ENCODE results near the gene ITGAD.

ITGAD gene

DNA sequence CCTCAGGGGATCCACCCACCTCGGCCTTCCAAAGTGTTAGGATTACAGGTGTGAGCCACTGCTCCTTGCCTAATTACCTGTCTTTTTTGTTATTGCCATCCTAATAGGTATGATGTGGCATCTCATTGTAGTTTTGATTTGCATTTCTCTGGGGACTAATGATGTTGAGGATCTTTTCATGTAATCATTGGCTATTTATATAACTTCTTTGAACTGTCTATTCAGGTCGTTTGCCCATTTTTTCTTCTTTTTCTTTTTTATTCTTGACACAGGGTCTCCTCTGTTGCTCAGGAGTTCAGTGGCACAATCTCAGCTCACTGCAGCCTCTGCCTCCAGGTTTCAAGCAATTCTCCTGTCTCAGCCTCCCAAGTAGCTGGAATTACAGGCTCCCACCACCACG lies 77.5 kb downstream of the ITGAD start:
- no peak overlapping the region for H4K91ac ChIP-seq (ENCODE audit: low read depth, low read length, poor library complexity)
- no peak overlapping the region for H3K27ac ChIP-seq (replicated peaks; ENCODE audit: low read length)
- DNase-seq (ENCODE audit: low spot score), result no peak

DNA sequence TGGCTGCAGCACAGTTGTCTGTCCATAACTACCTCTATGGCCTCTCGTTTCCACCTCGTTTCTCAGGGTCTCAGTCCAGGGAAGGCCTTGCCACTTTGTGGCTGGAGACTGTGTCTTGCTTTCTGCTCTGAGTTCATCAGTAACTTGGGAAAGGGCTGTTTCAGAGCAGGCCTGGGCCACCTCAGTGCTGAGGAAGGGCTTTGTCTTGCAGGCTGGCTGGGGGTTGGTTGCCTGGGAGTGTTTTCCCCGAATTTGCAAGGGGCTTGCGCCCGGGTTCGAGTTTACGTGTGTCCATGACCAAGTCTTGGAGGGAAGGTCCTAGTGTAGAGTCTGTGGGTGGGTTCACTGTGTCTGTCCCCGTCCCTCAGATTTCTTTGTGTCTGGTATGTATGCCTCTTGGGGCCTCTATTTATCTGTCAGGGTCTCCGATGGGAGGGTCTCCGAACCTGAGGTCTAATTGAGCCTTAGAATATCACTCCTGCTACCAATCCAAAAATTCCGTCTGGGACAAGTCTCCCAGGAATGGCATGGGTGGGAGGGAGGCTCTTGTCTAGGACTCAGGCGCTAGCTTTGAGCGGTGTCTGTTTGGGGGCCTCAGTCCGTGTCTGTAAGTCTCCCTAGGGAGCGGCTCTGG lies 78.2 kb downstream of the ITGAD start:
- H3K4ac ChIP-seq (ENCODE audit: low read length), result no peak overlapping the region
- H2BK120ac ChIP-seq (ENCODE audit: low read depth, low read length), result no peak overlapping the region
- no peak overlapping the region for H2BK12ac ChIP-seq (ENCODE audit: low read length)
- no peak overlapping the region for H3K18ac ChIP-seq (ENCODE audit: low read length)
- no peak overlapping the region for H3K23ac ChIP-seq (ENCODE audit: low read depth, low read length, poor library complexity)
- H3K4me2 ChIP-seq (ENCODE audit: insufficient read depth, low read length, poor library complexity, severe bottlenecking), result peak overlapping the region; percentile 57
- WGBS, 2 donors (ENCODE audit: extremely low coverage in 2 of 2, insufficient read length in 2 of 2, insufficient replicate concordance in 1 of 2), result no CpG with 5 or more reads among the region's 15 CpGs
- H3K9me3 ChIP-seq (replicated peaks in 1 of 2; ENCODE audit: control insufficient read depth in 2 of 2, insufficient read depth in 1 of 2, low read depth in 1 of 2, low read length in 2 of 2), result peaks cover 0 to 5% of the 10 kb centered on the region in 2 donors
- DNase-seq (ENCODE audit: low spot score), result no peak
- no peak overlapping the region for H2BK5ac ChIP-seq (ENCODE audit: low read length)
- H3K27ac ChIP-seq (replicated peaks; ENCODE audit: low read length), result no peak overlapping the region
- H3K4me1 ChIP-seq (ENCODE audit: control insufficient read depth in 2 of 2, insufficient read depth in 1 of 2, low read depth in 1 of 2, low read length in 2 of 2), result peaks cover 4 to 5% of the 10 kb centered on the region in 2 donors
- H3K4me3 ChIP-seq (ENCODE audit: low read length in 2 of 2), result peak overlapping the region in 1 of 2 donors; percentile 61
- H3K27me3 ChIP-seq (ENCODE audit: control insufficient read depth in 3 of 3, insufficient read depth in 3 of 3, low read depth in 1 of 3, low read length in 3 of 3), result peaks cover 0 to 54% (median 25%) of the 10 kb centered on the region in 3 experiments
- no peak overlapping the region for H4K91ac ChIP-seq (ENCODE audit: low read depth, low read length, poor library complexity)
- H3K14ac ChIP-seq (ENCODE audit: low read length), result no peak overlapping the region
- H2AFZ ChIP-seq (ENCODE audit: low read length), result peak overlapping the region; percentile 91
- peaks cover 0 to 39% of the 10 kb centered on the region in 2 donors for H3K36me3 ChIP-seq (replicated peaks in 1 of 2; ENCODE audit: control insufficient read depth in 2 of 2, insufficient read depth in 2 of 2, low read length in 2 of 2)
- no peak overlapping the region for H2AK5ac ChIP-seq (ENCODE audit: low read depth, low read length)
- peaks cover under 1% of the 10 kb centered on the region for H3K79me1 ChIP-seq (ENCODE audit: low read depth, low read length)
- H3K9ac ChIP-seq (ENCODE audit: low read depth, low read length, poor library complexity), result no peak overlapping the region
- no peak overlapping the region for H4K8ac ChIP-seq (ENCODE audit: low read depth, low read length)
- no peak overlapping the region for H2BK15ac ChIP-seq (ENCODE audit: low read length)

More for the DNA sequence above, 77.5 kb downstream of the ITGAD start:
- no peak overlapping the region for H2BK12ac ChIP-seq (ENCODE audit: low read length)
- H2BK5ac ChIP-seq (ENCODE audit: low read length), result no peak overlapping the region
- H3K4me1 ChIP-seq (ENCODE audit: control insufficient read depth in 2 of 2, insufficient read depth in 1 of 2, low read depth in 1 of 2, low read length in 2 of 2), result peaks cover 2 to 5% of the 10 kb centered on the region in 2 donors
- H3K9ac ChIP-seq (ENCODE audit: low read depth, low read length, poor library complexity), result no peak overlapping the region
- H2AK5ac ChIP-seq (ENCODE audit: low read depth, low read length), result no peak overlapping the region
- no peak overlapping the region for H3K4me3 ChIP-seq (ENCODE audit: low read length in 2 of 2)
- no peak overlapping the region for H4K8ac ChIP-seq (ENCODE audit: low read depth, low read length)
- no peak overlapping the region for H3K14ac ChIP-seq (ENCODE audit: low read length)
- no peak overlapping the region for H3K4ac ChIP-seq (ENCODE audit: low read length)
- peaks cover 0 to 5% of the 10 kb centered on the region in 2 donors for H3K9me3 ChIP-seq (replicated peaks in 1 of 2; ENCODE audit: control insufficient read depth in 2 of 2, insufficient read depth in 1 of 2, low read depth in 1 of 2, low read length in 2 of 2)
- H3K27me3 ChIP-seq (ENCODE audit: control insufficient read depth in 3 of 3, insufficient read depth in 3 of 3, low read depth in 1 of 3, low read length in 3 of 3), result peaks cover 0 to 46% (median 18%) of the 10 kb centered on the region in 3 experiments
- no CpG with 5 or more reads among the region's 3 CpGs for WGBS, 2 donors (ENCODE audit: extremely low coverage in 2 of 2, insufficient read length in 2 of 2, insufficient replicate concordance in 1 of 2)
- no peak overlapping the region for H2BK15ac ChIP-seq (ENCODE audit: low read length)
- no peak overlapping the region for H3K23ac ChIP-seq (ENCODE audit: low read depth, low read length, poor library complexity)
- H2AFZ ChIP-seq (ENCODE audit: low read length), result no peak overlapping the region
- no peak overlapping the region for H3K4me2 ChIP-seq (ENCODE audit: insufficient read depth, low read length, poor library complexity, severe bottlenecking)
- H2BK120ac ChIP-seq (ENCODE audit: low read depth, low read length), result no peak overlapping the region
- peaks cover under 1 to 43% of the 10 kb centered on the region in 2 donors for H3K36me3 ChIP-seq (replicated peaks in 1 of 2; ENCODE audit: control insufficient read depth in 2 of 2, insufficient read depth in 2 of 2, low read length in 2 of 2)
- H3K18ac ChIP-seq (ENCODE audit: low read length), result no peak overlapping the region
- peaks cover 3% of the 10 kb centered on the region for H3K79me1 ChIP-seq (ENCODE audit: low read depth, low read length)

DNA sequence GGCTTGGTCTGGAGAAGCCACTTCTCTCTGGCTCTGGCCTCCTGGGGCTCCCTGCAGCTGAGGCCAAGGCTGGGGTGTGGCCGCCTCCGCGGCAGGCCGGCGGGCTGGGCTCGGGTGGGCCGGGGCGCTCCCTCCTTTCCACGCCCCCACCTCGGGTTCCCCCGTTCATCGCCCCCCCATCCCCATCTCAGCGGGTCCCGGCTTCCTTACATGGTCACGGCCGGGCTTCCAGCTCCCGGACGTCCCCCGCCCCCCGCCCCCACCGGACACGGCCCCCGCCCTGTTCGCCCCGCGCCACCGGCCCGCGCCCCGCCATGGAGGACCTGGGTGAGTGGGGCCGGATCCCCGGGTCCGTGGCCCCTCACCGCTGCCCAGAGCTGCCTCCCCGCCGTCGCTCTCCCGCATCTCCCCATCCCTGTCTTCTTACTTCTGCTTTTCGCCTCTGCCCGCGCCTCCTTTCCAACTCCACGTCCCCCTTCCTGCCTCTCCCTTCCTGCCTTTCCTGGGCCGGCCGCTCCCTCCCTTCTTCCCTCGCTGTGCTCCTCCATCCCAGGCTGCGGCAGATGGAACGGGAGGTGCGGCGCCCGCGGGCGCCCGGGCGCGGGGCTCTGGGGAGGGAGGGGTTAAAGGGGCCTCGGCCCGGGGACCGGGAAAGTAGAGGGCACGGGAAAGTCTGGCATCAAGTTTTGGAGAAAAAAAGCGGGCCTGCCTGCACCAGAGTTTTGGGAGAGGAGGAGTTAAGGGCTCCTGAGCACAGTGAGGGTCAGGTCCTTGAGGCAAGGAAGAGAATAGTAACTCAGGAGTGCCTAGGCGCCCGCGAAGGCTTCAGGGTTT lies 79.0 kb downstream of the ITGAD start, which contains the start of gene TGFB1I1:
TGFB1I1 (plus strand) TSS at position 278 of the 834 bp plus-strand sequence; CDS start at position 315, 37 bp downstream.
- Histone ChIP-seq H3K9ac (ENCODE audit: low read depth, low read length, poor library complexity) (peak within 1 kb of the TSS; percentile 44), H2BK15ac (ENCODE audit: low read length) (peak within 1 kb of the TSS; percentile 58), H3K18ac (ENCODE audit: low read length) (peak within 1 kb of the TSS; percentile 80), H3K4me3 (ENCODE audit: low read length in 2 of 2) (peak within 1 kb of the TSS; percentile 61 to 76), H2AK5ac (ENCODE audit: low read depth, low read length) (no peak within 1 kb of the TSS), H4K91ac (ENCODE audit: low read depth, low read length, poor library complexity) (no peak within 1 kb of the TSS), H4K8ac (ENCODE audit: low read depth, low read length) (no peak within 1 kb of the TSS), H2AFZ (ENCODE audit: low read length) (peak within 1 kb of the TSS; percentile 91), H2BK120ac (ENCODE audit: low read depth, low read length) (no peak within 1 kb of the TSS), H3K27me3 (ENCODE audit: control insufficient read depth in 3 of 3, insufficient read depth in 3 of 3, low read depth in 1 of 3, low read length in 3 of 3) (peaks cover 0 to 60% (median 30%) of the 10 kb centered on the region in 3 experiments), H3K36me3 (replicated peaks in 1 of 2; ENCODE audit: control insufficient read depth in 2 of 2, insufficient read depth in 2 of 2, low read length in 2 of 2) (peaks cover 0 to 33% of the 10 kb centered on the region in 2 donors), H3K4ac (ENCODE audit: low read length) (no peak within 1 kb of the TSS), H3K9me3 (replicated peaks in 1 of 2; ENCODE audit: control insufficient read depth in 2 of 2, insufficient read depth in 1 of 2, low read depth in 1 of 2, low read length in 2 of 2) (peaks cover 0 to 5% of the 10 kb centered on the region in 2 donors), H3K4me2 (ENCODE audit: insufficient read depth, low read length, poor library complexity, severe bottlenecking) (peak within 1 kb of the TSS; percentile 66), H3K79me1 (ENCODE audit: low read depth, low read length) (peaks cover under 1% of the 10 kb centered on the region), H2BK5ac (ENCODE audit: low read length) (no peak within 1 kb of the TSS), H3K27ac (replicated peaks; ENCODE audit: low read length) (no peak within 1 kb of the TSS), H3K14ac (ENCODE audit: low read length) (peak within 1 kb of the TSS; percentile 38), H3K23ac (ENCODE audit: low read depth, low read length, poor library complexity) (peak within 1 kb of the TSS; percentile 89), H3K4me1 (ENCODE audit: control insufficient read depth in 2 of 2, insufficient read depth in 1 of 2, low read depth in 1 of 2, low read length in 2 of 2) (peaks cover 5 to 6% of the 10 kb centered on the region in 2 donors), H2BK12ac (ENCODE audit: low read length) (peak within 1 kb of the TSS; percentile 41)
- no CpG with 5 or more reads among the region's 63 CpGs for WGBS, 2 donors (ENCODE audit: extremely low coverage in 2 of 2, insufficient read length in 2 of 2, insufficient replicate concordance in 1 of 2)
- DNase-seq (ENCODE audit: low spot score), result no peak

All from neuronal stem cell (in vitro differentiated cells).